GM21515 (cell line): Measurements from ENCODE around the gene ZMAT5.

Experiments used
- ATAC-seq: cut with Tn5 transposase; IDR thresholded peaks from one replicate; pipeline ENCODE4 v1.9.1; 2021; ENCODE audit not compliant: unreplicated experiment

ZMAT5 gene

DNA sequence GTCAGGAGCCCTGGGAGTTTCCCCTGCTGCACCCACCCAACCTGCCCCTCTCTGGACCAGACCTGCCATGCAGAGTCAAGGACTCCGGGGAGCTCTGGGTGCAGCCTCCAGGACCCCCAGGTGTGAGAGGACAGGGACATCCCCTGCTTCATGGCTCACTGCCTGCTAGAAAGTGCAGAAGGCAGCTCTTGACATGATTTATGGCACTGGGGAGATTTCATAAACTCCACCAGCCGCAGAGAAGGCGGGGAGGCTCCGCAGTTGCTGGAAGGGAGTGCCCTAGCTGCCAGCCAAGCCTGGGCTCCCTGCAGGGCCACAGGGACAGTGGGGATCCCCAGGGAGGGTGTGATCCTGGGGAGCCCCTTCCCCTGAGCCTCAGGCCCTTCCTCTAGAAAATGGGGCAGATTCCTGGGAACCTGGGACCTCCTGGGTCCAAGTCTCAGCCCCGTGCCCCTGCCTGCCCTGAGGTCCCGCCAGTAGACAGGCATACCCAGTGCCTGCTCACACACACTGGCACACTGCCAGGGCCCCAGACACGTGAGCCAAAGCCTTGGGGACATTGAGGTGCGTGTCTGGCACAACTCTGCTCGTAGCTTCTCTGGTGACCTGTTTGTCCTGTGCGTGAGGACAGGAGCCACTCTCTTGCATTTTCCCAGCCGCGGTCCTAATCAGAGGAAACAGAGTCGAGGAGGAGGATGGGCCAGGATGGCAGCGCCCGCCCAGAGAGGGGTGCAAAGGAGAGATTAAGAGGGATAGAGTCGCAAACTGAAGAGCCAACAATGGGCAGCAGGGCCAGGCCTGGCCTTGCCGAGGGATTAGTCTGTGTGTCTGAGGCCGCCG lies 33.2 kb downstream of the ZMAT5 start:
- ATAC-seq, result no peak

DNA sequence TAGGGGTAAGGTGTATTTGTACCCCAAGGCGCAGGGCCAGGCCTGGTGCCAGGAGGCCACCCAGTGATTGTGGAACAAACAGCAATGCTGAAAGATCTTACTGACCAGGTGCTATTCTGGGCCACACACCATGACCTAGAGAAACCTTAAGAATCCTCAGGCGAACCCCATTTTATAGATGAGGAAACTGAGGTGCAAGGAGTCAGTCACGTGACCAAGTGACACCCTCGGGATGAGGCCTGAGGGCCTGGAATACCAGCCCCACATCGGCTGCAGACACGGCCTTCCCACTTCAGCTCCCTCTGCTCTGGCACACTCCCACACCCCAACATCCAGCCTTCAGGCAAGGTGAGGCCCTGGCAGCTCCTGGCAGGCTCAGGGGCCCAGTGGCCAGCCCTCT lies 33.9 kb downstream of the ZMAT5 start:
- no peak for ATAC-seq

DNA sequence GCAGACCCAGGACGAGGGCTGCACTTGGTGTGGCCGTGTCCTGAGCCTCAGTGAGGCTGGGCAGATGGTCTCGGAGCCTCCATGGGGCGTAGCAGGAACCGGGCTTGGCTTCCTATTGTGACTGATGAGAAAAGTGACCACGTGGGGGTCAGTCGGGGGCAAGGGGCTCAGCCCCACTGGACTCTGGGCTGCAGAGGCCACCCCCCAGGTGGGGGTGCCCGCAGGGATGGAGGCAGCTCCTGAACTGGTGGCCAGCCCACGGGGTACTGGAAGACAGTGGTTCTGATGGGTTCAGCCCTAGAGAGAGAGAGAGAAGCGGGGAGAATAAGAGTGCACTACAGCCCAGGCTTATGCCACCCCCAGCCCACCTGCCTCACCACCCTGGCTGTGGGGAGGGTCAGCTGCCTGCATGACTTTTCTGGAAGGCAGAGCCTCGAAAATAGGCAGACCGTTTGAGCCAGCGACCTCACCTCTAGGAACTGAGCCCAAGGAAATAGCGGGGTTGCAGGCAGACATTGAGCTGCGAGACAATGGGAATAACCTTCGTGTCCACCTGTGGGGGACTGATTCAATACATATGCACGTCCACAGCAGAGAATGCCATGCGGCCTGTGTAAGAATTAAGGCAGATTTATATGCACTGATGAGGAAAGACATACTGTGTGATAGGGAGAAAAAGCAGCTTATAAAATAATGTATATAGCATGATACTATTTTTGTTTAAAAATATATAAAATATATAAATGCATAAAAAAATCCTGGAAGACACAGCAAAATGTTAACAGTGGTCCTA lies 35.6 kb downstream of the ZMAT5 start:
- ATAC-seq, result no peak

DNA sequence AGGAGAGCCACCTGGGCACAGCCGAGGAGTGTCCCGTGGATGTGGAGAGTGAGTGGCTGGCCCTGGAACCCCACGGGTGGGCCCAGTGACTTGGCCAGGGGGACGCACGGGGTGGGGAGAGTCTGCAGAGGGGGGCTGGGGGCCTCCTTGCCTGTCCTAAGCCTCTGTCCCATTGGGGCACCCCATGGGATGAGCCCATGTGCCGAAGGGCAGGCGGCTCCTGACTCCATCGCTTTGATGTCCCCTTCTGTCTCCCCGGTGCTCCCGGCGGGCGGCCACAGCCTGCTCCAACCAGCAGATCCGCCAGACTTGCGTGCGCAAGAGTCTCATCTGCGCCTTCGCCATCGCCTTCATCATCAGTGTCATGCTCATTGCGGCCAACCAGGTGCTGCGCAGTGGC lies 37.6 kb downstream of the ZMAT5 start:
- no peak for ATAC-seq

DNA sequence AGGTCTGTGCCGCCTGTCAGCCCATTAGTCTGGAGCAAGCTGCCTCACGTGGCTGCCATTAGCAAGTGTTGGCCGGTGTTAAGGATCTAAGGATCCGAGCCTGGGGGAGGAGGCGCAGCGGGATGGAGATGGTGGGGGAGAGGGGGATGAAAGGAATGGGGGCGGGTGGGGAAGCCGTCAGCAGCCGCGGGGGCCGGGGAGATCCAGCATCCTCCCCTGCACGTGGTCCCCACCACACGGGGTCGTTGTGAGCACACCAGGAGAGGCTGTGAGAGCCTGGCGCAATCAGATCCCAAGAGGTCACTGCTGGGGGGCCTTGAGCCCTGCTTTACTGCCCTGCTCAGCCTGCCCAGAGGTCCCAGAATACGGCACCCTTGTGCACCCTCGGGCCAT lies 39.7 kb downstream of the ZMAT5 start:
- no peak for ATAC-seq

DNA sequence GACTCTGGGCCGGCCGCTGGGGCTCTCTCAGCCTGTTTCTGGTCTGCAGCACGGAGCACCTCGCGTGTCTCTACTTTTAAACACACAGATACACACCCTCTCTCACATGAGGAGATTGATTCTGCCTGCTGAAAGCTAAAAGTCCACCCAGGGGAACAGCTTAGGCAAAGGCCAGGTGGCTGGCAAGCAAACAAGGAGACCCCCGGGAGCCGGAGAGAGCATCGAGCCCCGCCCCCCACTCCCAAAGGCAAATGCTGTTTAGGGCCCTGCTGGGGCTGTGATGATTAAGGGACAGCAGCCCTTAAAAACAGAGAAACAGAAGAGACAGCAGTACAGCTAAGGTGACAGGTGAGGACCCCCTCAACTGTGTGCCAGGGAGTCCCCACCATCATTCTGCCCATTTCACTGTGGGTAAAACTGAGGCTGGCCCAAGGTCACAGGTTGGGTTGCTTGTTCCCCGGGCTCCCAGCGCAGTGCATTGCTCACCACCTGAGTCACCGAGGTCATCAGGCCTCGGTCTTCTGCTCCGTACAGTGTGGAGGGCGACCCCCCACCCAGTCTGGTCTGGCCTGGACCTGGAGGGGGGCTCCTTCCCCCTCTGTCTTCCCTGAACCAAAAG lies 40.2 kb downstream of the ZMAT5 start:
- ATAC-seq, result no peak

DNA sequence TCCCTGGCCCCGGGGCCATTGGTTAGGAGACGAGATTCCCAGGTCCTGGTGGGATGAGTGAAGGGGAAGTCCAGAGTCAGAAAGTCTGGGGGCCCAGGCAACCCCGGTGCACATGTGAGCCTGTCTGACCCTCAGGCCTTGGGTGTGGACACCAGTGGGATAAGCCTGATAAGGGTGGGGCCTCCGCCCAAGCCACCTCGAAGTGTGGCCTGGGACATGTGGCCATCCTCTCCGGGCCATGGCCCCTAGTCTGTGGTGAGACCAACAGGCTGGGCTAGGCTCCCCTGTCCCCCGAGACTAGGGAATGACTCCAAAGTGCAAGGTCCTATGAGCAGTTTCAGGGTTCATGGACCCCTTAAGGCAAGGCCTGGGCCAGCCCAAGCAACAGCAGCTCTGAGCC lies 40.7 kb downstream of the ZMAT5 start:
- no peak for ATAC-seq

DNA sequence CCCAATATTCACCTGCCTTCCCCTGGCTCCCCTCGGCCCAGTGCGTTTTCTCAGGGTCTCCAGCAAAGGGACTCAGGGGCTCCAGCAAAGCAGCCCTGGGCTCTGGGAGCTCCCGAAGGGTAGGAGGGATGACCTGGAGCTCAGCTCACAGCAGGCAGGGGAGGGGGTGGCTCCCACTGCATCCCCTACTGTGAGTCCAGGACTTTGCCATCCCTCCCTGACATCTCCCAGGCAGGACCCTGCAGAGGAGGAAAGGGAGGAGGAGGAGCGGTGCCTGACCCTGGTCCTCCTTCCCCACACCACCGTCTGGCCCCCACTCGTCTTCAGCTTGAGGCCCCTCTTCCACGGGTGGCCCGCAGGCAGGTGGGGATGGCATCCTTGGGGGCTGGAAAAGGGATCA lies 42.0 kb downstream of the ZMAT5 start:
- no peak for ATAC-seq

DNA sequence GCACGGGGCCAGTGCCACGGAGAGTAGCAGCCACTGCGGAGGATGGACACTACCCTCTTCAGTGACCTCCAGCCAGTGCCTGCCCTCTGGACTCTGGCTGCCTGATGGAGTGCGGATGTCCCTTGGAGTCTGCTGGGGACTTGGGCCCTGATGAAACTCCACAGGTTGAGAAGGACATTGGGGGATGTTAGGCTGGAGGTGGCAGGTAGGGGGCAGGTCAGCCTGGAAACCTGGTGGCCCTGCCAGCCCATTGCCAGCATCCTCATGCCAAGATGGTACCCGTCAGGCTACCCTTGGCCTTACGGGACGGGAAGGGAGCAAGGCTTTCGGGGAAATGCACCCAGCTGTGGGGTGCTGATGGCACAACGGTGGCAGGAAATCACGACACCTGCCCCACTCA lies 43.0 kb downstream of the ZMAT5 start:
- no peak for ATAC-seq

DNA sequence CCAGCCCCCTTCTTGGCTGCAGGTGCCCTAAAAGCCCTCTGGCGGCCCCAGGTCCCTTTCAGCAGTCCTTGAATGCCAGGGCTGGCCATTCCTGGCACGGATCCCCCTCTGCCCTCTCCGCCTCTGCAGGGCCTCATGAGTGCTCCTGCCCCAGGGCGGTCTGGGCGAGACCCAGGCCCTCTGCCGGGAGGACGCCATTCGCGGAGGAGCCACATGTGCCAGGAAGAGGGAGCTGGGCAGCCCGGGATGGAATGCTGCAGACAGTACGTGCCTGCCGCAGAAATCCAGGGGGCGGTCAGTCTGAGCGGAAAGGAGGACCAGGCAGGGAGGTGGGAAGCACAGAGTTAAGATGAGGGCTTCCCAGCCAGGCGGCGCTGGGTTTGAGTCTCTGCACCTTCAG lies 44.2 kb downstream of the ZMAT5 start:
- ATAC-seq, result no peak

DNA sequence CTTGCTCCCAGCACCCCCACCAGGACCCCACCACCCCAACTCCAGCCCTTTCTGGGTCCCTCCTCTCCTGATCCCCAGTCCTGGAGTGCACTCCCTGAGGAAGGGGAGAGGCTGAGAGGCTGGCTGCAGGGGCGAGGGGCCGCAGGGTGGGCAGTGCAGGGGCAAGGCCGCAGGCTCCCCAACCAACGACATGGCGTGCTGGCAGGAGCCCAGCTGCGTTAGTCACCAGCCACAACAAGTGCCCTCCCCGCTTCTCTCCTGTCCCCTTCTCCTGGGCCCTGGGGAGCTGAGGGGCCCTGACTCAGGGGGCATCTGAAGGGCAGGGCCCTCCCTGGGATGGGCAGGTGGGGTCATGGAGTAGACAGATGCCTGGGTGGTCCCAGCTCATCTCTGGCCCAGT lies 44.7 kb downstream of the ZMAT5 start:
- ATAC-seq, result no peak

DNA sequence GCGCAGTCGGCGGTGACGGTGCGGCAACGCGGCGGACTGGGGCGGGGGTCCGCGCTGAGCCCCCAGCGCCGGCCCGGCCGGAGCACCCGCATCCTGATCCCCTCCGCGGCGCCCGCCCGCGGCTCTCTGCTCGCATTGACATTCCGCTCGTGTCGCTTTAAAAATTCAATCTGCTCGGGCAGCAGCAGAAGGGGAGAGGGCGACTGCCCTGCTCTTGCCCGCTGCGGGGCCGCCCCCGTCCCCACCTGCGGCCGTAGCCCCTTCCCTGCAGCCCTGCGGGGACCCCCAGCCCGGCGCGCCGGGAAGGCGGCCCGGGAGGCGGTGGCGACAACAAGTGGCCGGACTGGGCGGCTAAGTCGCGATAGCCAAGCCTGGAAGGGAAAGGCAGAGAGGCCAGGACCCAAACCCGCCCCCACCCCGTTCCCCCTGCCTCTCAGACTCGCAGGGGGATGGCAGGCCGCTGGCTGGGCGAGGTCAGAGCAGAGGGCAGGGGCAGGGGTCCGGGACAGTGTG lies 45.9 kb downstream of the ZMAT5 start:
- ATAC-seq, result no peak

DNA sequence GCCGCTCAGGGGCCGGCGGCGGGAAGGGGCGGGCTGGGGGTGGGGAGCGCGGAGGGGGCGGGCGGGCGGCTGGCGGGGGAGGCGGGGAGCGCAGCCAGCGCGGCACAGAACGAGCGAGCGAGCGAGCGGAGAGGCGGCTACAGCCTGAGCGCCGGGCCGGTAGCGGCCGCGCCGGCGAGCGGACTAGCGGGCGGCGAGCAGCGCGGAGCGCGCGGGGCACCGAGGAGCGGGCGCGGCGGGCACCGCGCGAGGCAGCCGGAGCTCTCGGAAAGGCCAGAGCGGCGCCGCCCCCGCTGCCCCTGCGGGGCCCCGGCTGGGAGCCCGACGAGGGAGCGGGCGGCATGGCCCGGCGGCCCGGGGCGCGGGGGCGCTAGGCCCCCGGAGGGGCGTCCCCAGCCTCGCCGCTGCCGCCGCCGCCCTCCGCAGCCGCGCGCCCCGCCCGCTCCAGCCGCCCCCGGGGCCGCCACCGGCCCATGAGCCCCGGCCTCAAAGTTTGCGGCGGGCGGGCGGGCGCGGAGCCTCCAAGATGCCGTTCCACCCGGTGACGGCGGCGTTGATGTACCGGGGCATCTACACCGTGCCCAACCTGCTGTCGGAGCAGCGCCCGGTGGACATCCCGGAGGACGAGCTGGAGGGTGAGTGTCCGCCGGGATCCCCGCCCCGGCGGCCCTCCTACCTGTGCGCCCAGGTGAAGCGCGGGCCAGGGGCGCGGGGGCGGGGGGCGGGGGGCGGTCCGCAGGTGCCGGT lies 46.7 kb downstream of the ZMAT5 start, which contains the start of gene CABP7:
Gene CABP7, plus strand, starts transcription at position 105 of the 747 bp plus-strand sequence. Its CDS starts 422 bp downstream, at position 527.
- no peak for ATAC-seq

DNA sequence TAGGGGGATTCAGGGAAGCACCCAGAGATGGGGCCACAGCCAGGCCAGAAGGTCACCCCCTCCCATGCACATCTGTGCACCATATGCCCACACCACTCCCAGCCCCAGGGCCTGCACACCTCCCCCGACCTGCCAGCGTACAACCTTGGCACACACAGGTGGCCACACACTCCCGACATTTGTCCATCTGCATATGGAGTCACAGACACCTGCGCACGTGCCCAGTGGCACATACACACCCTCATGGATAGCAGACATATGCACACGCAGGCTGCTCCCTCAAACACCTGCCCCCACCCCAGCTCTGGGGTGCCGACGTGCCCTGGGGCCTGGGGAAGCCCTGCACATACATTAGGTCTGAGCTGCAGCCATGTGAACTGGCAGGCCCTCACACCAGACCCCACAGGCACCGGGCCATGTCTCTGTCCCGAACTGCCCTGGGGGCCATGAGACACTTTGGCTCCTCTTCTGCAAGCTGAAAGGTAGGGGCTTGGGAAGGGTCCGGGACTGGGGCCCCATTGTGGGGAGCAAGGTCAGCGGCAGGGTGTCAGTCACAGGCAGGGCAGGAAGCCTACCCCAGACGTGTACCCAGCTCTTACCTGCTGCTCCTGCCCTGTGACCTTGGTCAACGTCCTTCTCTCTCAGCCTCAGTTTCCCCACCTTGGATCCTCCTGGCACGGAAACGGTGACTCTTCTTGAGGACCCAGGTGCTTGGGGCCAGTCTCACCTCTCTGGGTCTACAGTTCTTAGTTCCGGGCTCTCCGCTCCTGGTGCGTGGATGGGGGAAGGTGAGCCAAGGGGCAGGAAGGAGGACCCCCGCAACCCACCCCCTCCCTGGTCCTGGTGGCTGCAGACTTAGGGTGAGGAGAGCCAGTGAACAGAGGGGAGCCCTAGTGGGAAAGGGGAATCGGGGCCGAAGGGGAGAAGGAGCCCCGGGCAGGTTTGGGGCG lies 47.6 kb downstream of the ZMAT5 start:
- no peak for ATAC-seq

DNA sequence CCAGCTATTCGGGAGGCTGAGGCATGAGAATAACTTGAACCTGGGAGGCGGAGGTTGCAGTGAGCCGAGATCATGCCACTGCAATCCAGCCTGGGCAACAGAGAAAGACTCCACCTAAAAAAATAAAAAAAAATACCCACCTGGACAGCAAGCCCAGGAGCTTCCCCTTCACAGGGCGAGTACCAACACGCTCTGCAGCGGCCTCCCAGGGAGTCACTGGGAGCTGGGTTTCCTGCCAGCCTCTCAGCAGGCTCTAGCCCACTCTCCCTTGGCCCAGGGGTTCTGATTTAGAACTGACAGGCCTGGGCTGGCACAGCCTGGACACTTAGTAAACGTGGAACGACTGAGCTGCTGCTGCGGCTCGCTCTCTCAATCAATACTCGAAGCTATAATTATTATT lies 49.0 kb downstream of the ZMAT5 start:
- no peak for ATAC-seq

DNA sequence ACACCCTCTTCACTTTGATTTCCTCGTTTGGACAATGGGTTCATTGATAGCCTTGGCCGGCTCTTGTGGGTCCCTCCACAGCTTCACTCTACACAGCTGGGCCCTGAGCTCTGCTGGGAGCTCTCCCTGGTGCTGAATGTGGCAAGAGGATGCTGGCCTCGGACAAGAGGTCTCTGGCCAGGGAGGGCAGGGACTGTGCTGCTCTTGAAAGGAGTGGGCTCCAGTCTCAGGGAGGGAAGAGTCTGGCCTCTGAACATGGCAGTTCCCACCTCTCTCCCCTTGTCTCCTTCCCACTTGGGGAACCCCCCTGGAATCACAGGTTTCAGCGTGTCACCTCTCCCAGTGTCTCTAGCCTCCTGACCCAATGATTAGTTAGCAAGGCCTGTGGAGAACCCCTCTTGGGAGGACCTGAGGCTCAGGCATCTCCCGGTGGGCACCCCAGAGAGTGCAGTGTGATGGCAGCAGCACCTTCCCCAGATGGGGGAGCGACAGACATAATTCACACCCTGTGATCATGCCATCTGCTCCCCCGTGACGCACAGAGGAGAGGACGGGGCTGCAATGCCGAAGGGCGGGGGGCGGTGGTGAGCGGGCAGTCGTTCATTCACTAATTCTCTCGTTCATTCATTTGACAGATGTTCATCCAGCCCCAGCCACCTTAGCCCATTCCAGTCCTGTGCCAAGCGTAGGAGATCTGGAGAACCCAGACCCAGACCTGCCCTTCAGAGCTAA lies 49.8 kb downstream of the ZMAT5 start:
- ATAC-seq, result no peak

DNA sequence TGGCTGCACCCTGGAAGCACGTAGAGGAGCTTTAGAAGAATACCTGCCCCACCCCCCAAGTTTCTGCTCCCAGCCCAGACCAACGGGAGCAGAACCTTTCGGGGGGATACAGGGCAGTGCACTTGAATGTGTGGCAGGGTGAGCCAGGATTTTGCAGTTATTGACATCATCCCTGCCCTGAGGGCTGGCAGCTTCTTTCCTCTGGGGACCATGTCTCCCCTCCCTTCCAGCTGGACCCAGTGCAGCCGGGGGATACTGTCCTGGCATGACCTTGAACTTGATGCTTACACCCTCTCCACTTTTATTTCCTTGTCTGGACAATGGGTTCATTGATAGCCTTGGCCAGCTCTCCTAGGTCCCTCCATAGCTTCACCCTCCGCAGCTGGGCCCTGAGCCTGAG lies 51.1 kb downstream of the ZMAT5 start:
- ATAC-seq, result no peak

DNA sequence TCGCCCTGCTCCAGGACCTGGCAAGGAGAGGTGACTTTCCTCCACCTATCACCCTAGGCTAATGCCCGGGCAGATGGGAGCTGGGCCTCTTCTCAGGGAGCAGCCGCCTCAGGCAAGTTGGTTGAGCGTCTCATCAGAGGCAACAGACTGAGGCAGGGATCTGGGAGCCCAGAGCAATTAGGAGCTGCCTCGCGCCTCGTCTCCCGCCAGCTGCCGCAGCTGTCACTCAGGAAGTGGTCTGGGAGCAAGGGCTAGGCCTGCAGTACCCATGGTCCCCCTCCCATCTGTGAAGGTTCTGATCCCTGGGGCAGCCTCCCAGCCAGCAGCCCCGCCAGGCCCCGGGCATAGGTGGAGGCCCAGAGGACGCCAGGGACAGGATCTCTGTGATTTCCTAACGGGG lies 51.6 kb downstream of the ZMAT5 start:
- no peak for ATAC-seq

DNA sequence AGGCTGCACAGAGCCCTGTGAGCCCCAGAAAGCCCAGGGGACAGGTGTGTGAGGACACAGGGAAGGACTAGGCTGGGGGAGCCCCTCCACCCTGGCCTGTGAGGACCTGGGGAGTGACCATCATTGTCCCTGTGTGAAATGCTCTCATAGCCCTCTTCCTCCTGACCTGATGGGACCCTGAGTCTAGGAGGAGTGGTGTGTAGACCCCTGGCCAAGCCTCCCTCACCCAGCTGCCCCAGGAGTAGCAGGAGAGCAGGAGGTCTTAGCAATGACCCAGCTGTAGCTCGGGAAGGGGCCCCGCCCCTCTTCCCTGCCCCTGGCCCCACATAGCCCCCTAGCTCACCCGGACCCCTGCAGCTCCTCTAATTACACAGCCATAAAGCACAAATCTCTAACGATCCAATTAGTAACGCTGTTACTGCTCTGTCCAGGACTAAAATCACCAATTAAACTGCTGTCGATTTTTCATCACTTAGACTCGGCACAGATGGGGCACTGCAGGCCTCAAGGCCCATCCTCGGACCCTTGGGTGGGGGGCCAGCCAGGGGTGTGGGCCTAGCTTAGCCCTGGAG lies 53.6 kb downstream of the ZMAT5 start:
- ATAC-seq, result no peak
